ENCODE measurements around the gene SMIM24.

Gene SMIM24

DNA sequence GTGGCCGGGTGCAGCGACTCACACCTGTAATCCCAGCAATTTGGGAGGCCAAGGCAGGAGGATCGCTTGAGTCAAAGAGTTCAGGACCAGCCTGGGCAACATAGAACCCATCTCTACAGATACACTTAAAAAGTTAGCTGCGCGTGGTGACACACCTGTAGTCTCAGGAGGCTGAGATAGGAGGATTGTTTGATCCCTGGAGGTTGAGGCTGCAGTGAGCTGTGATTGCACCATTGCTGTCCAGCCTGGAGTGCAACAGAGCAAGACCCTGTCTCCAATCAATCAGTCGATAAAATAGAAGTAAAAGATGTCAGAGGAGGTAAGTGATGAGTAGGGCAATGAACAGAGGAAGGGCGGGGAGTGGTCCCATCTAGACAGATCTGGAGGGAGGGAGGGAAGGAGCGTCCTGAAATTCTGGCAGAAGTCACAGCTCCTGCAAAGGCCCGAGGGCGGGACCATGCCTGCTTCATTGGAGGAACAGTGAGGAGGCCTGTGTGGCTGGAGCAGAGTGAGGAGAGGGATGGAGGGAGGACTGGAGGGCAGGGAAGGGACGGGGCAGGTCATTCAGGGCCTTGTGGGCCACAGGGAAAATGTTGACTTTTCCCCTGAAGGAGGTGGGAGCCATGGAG, 9.7 kb downstream of the SMIM24 start:
- no peak for DNase-seq

DNA sequence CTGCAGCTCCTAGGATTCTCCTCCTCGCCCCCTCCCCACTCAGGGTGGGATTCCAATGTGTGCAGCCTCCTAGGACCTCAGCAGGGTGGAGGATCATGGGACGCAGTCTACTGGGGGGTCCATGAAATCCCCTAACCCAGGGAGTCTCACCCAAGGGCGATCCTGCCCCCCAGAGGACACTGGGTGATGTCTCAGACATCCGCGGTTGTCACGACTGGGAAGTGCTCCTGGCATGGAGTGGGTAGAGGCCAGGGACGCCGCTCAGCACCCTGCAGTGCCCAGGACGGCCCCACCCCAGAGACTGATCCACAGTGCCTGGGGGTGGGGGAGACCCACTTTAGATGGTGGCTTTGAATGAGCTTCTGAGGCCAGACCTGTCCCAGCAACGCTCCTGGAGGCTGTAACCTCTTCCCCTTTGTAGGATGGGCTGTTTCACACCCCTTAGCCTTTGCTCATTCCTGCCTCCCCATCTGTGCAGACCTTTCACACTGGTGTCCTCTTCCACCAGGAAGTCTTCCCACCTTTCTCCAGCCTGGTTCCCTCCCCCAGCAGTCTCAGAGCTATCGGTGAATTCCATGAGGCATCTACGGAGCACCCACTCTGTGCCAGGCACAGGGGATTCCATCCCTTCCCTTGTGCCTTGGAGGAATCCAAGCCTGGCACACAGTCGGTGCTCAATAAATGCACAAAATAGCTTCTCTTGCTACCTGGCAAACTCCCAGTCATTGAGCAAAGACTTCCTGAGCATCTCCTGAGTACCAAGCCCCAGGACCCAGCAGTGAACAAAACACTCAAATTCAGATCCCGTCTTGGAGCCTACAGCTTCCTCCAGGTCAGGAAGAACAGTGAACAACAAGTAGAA, 10.5 kb downstream of the SMIM24 start:
- no peak for DNase-seq

DNA sequence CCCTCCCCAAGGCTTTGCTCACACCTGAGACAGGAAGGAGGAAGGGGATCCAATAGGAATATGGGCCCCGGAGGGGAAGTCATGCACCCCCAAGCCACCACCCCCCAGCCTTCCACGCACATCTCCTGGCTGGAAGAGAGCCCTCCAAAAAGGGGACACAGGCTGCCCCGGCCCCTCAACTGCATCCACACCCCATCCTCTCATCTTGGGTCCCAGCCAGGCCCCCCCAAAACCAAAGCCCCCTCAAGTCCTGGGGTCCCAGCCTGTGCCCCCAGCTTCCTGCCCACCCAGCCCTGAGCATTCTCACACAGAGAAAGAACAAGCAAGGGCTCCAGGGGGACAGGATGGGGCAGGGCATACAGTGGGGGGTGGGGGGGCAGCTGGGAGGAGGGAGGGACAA, 12.1 kb downstream of the SMIM24 start:
- no peak for DNase-seq

DNA sequence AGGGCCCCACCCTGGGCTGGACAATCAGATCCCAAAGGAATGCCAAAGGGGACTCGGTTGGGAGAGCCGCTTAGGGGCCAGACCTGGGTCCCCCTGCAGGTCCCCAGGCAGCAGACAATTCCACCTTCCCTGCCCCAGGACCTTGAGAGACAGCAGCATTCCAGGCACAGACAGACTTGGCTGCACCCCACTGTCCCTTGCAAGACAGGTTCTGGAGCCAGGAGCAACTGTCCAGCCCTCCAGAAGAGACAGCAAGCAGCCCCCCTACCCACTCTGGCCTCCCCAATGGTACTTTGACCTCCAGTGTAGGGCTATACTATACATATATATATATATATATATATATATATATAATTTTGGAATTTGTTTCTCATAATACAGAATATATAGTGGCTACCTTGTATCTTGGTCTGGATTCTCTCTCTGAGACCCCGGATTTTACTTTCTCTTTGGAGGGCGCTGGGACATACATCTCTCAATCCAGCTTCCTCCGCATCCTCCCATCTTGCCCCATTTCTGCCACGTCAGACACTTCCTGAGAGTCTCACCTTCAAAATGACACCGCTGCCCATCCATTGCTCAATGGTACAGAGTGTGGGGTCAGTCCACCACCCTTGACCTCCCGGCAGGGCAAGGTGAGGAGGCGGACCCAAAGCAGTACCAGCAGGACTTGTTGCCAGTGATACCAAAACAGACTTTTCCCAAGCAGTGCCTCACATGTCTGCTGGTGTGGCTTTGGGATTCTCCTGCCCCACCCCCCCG, 12.7 kb downstream of the SMIM24 start:
- DNase-seq: no peak

DNA sequence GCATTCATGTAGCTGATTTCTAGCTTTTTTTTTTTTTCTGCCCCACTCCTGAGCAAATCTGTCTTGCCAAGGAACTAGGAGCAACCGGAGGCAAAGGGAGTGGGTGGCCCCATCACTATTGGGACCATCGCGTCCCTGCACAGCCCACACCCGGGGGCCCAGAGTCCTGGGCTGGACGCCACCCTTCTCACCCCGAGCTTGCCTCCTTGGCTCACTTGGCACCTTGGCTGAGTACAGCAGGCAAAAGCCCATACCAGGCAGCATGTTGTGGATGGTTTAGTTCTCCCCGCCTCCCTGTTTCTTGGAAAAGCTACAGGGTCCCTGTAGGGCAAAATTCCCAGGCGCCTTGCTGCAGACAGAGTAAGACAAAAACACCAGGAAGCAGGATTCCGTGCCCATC, 13.7 kb downstream of the SMIM24 start:
- no peak for DNase-seq

DNA sequence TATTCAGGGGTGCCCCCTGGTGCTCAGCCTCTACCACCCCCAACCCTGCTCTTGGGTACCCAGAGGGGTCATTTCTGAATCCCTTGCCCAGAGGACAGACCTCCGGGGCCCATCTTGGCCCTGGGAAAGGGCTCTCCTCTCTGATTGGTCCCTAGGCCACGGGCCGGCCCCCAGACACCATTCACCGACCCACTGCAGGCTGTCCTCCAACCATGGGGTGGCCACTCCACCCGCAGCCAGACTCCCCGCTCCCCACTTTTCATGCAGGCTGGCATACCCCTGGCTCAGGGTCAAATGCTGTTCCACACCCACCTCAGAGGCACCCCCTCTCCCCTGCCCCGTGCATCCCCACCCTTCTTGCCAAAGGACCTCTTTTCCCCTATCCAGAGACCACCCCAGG, 14.8 kb downstream of the SMIM24 start:
- no peak for DNase-seq

DNA sequence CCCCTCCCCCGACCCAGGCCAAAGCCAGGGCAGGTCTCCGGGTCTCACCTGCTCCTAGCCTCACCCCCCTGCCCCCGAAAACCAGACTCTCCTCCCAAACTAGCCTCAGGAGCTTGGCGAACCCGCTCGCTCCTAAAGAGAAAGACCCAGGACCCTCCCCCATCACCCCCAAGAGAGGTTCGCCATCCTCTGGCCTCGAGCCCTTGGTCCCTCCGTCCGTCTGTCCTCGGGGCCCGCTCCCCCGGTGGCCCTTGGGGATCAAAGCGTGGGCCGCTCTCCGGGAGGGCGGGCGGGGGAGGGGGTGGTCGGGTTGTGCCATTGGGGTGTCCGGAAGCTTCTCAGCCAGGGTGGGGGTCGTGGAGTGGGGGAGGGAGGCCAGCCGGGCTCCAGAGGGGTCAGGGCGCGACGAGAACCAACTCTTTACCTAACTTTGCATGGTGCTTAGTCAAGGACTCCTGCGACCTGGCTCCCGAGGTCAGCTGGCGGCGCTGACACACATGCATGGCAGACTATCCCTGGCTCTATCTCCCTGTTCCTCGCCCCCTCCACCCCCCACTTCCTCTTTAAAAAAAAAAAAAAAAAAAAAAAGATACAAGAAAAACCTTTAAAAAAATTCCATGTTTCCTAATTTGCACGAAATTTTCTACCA, 15.6 kb downstream of the SMIM24 start:
- no peak for DNase-seq

DNA sequence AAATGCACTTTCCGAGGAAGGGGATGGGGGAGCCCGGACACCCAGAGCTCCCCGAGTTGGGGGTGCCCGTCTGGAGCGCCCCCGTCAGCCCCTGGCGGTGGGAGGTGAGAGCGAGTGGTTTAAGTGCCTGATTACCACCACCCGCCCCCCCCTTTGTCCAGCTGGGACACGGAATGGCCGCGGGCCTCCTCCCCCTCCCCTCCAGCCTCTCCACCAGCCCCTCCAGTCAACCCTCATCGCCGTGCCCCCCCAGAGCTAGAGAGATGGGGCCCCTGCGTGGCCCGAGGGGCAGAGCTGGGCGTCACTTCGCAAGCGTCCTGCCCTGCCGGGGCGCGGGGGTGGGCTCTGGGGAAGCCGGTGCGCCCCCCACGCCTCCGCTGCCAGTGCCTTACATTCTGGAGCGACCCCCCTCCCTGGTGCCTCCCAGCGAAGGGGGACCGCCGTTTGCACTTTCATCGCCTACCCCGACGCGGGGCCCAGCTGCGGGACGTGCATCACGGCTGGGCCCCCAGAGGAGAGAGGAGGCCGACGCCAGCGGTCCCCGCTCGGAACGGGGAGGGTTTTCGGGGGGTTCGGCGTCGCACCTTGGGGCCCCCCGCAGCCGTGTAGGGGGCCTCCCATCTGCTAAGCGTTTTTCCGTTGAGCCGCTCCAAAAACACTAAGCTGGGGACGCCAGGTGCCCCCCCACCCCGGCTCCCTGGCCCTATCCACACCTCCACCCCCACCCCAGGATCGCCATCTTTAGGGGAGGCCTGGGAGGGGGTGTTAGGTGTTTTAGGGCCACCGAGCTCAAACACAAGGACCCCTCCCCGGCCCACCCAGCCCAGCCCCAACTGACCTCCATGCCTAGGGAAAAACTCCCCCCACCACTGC, 16.4 kb downstream of the SMIM24 start:
- no peak for DNase-seq

DNA sequence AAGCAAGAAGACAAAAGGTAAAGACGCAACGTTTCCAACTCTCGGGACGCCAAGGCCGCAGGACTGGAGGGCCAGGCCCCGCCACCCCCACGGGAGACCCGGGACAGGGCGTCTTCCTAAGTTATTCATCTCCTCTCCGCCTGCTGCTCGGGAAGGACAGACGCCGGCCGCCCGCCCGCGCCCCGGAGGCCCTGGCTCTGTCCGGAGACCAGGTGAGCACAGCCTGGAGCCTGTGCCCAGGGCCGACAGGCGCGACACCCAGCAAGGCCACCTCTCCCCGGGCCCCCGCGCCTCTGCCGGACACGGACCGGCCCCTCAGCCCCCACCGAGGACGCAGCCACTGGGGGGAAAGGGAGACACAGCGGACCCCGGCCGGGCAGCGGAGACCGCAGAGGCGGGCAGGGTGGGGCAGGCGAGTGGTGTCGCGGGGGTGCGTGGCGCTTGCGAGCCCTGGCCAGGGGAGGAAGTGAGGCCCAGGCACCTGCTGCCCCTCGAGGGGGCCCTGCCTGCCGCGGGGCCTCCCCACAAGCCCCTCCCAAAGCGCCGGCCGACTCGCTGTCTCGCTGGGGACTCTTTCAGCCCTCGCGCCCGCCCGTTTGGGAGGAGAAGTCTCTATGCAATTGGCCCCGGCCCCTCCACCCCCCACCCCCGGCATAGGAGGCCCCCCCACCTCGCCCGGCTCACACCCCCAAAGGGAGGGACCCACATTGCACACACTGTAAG, 17.2 kb downstream of the SMIM24 start:
- DNase-seq: no peak

DNA sequence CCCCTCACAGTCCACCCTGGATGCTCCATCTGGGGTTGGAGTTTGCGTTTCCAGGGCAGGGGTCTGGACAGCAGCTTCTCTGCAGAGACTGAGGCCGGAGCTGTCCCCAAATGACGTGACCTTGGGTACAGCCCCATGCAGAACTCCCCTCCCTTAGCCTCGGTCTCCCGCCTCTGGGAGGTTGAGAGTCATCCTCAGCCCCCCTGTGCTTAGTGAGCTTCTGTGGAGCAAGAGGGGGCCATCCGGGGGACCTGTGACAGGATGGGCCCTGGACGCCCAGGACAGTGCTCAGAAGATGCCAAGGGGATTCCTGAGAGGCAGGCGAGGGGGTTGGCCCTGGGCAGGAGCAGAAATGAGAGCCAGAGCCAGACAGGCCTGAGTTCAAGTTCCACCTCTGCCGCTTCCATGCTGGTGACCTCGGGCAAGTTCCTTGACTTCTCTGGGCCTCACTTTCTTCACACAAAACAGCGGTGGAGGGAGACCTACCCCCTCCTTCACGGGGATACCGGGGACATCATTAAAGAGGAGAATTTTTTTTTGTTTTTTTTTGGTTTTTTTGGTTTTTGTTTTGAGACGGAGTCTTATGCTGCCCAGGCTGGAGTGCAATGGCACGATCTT, 20.3 kb downstream of the SMIM24 start:
- no peak for DNase-seq

DNA sequence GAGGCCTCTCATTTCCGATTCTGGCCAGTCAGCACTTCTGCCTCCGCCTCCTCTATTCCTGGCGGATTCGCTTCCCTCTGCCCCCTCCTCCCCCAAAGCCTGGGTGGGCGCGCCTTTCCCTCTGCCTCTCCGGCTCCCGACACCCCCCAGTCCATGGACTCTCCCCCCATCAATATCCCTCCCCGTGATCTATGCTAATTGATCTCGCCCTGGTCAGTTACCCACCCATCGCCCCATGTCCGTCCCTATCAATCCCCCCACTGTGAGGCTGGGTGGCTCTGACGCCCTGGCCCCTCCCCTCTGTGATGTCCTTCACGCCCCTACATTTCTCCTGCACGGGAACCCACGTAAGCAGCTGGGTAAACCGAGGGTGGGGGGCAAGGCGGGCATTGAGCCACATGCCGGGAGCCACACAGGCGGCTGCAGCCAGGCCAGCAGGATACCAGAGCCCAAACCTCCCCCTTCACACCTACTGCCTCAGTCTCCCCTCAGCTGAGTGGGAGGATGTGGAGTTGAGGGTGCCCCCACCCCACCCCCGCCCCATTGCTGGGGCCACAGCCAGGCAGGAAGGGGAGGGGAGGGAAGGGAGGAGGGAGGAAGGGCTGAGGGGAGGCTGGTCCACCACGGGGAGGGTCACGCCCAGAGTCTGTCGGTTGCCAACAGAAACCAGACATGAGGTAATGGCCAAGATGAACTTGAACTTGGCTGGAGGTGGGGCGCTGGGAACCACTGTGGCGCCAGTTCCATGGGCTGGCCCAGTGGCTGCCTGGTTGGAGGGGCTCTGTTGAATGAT, 21.0 kb downstream of the SMIM24 start:
- DNase-seq: no peak

DNA sequence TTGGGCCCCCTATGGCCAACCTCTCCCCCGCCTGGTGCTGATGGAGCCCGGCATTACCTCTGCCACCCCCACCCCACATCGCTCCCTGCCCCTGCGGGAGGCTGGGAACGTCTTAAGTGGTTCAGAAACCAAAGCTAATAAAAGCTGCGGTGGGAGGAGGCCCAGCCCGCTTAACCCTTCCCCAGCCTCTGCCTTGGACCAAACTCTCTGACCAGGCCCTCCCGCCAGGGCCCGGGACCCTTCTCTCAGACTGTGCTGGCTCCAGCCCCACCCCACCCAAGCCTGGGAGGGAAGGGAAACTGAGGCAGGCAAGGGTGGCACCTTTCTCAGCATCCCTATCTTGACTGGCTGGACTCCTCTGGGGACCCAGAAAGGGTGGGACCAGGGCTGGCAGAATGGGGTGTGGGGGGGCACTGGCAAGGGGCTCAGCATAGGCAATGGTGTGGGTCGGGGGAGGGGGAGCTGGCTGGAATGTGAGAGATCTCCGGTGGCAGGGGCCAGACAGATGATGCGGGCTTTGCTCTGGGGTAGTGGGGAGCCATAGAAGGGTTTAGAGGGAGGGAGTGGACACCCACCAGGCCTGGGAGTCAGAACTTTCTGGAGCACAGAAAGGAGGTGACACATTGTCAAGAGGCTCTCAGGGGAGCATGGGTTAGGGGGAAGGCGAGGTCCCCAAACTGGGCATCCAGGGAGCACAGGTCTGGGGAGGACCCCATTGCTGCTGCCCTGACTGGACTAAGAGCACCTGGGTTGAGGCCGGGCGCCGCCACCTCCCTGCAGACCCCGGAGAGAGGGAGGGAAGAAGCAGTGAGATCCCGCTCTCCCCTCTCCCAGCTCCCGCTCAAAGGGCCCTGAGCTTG, 21.9 kb downstream of the SMIM24 start:
- DNase-seq: no peak

DNA sequence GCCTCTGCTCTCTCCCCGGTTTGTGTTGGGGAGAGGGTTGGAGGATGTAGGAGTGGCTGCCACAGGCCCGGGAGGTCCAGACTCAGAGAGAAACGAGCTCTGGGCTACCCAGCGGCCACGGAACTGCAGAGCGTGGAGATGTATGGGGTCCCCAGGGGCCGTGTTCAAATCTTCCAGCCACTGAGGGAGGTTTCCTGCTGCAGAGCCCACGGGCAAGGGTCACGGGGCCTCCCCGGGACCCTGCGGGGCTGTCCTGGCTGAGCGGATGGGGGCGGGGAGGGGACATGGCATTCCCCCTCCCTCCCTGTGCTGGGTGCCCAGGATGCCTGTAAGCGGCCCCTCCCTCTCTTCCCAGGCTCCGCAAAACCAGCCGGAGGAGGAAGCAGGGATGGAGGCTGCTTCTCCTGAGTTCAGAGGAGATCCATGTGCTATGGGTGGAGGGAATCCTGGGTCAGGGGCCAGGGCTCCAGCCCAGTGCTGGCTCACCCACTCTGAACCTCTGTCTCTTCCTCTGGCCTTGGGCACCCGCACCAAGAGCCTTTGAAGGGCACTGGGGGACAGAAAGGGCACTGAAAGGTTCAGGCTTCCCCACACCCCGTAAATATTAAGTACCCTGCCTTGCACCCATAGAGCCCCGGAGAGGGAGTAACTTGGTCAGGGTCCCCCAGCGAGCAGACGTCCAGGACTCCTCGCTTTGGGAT, 22.6 kb downstream of the SMIM24 start:
- no peak for DNase-seq

DNA sequence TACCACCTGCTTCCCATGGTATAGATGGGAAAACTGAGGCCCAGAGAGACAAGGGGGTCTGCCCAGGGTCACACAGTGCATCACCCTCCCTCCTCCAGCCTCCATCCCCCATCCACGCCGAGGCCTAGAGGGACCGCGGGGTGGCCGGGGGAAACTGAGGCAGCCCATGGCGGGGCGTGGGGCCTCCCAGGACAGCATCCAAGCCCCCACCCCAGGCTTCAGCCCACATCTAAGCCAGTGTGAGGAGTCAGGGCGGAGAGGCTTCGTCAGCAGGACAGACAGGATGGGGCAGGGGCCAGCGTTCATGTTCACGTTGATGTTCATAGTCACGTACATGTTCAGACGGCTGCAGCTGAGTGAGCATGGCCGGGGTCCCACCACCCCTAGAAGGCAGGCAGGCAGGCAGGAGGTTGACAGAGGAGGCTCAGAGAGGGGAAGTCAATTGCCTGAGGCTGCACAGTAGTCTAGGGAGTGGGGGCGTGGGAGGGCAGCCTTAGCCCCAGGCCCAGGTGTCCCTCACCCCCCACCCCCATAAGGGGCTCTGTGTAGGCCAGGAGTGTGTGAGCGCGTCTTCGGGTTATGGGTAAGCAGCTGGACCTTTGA, 23.3 kb downstream of the SMIM24 start:
- DNase-seq: no peak

DNA sequence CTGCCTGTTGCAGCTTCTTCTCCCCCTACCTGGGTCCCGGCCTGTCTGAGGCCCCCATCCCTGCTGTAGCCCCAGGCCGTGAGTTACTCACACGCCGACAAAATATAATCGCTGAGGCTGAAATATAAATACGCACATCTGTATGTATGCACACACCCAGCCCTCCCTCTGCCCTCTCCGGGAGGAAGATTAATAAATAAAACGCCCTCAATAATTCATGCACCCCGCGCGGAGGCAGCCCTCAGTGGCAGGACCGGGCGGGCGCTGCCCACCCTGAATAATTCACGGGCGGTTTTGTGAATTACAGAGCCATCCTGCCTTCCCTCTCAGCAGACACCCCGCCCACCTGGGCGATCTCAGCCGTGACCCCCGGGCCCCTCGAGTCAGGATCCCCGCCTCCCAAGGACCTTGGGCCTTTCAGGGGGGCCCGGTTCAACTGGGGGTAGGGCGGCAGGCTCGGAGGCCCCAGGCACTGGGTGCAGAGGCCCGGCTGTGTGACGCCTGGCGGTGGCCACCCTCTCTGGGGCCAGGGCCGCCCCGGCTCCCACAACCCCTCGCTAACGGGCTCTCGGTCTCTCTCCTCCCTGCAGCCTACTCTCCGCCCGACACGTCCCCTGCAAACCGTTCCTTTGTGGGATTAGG, 24.2 kb downstream of the SMIM24 start:
- DNase-seq: no peak

DNA sequence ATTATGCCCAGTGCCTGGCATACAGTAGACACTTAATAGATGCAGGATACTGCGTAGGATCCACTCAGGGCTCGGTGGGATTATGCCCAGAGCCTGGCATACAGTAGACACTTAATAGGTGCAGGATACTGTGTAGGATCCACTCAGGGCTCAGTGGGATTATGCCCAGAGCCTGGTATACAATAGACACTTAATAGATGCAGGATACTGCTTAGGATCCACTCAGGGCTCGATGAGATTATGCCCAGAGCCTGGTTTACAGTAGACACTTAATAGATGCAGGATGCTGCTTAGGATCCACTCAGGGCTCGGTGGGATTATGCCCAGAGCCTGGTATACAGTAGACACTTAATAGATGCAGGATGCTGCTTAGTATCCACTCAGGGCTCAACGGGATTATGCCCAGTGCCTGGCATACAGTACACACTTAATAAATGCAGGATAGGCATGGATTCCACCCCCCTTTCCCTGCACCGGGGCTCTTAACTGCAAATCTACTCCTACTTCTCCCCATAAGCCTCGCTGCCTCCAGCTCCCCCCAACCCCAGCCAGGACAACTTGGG, 24.9 kb downstream of the SMIM24 start:
- no peak for DNase-seq

DNA sequence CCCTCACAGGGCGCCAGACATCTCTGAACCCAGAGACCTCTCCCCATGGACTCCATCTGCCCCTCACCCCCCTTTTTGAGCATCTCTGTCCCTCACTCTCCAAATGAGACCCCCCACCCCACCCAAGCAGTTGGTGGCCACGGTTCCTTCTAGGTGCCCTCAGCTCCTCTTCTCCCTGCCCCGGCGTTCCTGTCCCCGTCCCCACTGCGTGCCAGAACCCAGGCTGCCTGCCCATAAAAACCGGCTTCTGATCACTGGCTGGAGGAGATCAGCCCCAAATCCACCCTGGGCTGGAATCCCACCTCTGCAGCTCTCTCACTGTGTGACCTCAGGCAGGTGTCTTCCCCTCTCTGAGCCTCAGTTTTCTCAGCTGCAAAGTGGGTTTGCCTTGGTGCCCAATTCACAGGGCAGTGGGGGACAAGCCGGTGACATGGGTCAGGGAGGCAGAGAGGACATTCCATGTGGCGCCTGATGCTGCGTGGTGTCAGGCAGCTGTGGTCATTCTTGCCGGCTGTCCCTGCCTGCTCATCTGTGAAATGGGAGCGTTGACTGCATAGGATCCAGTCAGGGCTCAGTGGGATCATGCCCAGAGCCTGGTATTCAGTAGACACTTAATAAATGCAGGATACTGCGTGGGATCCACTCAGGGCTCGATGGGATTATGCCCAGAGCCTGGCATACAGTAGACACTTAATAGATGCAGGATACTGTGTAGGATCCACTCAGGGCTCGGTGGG, 25.5 kb downstream of the SMIM24 start:
- DNase-seq: no peak

Measured in NCI-H2107 (cell line).